ENCODE data around the gene CWF19L1.
"Not testable (repeated sequence)": the region's sequence is repeated elsewhere in the genome, so short reads cannot be mapped to it uniquely, and the experiment has no call there.

CWF19L1 gene

DNA sequence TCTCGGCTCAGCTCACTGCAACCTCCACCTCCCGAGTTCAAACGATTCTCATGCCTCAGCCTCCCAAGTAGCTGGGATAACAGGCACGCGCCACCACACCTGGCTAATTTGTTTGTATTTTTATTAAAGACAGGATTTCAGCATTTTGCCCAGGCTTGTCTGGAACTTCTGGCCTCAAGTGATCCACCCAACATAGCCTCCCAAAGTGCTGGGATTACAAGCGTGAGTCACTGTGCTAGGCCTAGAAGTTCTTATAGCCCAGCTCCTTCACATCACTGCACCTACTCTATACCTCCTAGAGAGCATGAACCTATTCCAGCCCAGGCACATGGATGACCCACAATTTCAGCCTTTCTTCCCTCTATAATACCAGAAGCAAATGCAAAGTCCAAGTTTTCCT lies 20.3 kb upstream of the CWF19L1 start:
- TF ChIP-seq, protein P1, sequence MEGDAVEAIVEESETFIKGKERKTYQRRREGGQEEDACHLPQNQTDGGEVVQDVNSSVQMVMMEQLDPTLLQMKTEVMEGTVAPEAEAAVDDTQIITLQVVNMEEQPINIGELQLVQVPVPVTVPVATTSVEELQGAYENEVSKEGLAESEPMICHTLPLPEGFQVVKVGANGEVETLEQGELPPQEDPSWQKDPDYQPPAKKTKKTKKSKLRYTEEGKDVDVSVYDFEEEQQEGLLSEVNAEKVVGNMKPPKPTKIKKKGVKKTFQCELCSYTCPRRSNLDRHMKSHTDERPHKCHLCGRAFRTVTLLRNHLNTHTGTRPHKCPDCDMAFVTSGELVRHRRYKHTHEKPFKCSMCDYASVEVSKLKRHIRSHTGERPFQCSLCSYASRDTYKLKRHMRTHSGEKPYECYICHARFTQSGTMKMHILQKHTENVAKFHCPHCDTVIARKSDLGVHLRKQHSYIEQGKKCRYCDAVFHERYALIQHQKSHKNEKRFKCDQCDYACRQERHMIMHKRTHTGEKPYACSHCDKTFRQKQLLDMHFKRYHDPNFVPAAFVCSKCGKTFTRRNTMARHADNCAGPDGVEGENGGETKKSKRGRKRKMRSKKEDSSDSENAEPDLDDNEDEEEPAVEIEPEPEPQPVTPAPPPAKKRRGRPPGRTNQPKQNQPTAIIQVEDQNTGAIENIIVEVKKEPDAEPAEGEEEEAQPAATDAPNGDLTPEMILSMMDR (IDR thresholded peaks at IDR 0.05; ENCODE audit: low read depth, low read length, missing control alignments): no peak
- DNase-seq (ENCODE audit: low read depth): no peak
- no peak overlapping the region for H3K4me3 ChIP-seq (ENCODE audit: low read depth, low read length)

DNA sequence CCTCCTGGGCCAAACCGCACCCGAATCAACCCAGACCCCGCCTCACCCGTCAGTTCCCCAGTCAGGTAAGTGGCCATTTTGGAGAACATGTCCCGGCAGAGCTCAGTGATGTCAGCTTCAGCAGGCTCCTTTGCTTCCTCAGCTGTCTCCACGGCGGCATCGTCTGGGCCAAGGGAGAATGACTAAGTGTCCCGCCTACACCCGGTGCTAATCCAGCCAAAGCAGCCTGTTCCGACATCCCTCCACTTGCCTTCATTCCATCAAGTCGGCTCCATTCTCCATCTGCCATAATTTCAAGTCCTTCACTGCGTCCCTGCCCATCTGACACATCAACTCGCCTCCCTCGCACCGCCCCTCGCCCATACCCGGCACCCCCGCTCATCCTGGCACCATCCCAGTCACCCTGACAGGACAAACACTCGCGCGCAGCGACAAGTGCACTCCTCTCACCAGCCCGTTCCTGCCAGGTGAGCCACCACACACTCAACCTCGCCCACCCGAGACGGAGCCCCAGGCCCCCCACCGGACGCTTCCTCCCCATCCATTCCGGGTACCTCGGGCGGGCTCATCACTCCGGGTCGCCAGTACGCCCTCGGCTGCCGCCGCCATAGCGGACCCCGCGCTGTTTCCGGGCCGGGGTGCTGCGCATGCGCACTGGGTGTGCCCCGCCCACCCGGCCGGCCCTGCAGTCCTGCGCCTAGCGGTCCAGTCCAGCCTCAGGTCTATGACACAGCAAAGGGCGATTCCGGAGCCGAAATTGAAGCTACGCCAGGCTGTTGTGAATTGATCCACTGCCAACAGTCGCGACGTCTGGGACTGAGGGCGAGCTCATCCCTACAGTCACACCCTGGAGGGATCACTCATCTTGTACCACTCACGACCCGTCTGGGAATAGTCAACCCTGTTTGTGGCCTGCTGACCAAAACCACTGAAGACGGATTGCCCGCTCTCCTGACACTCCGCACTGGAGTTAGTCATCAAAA lies 18.9 kb upstream of the CWF19L1 start, which contains the start of gene BLOC1S2:
BLOC1S2 (minus strand) TSS at position 630 of the 983 bp plus-strand sequence; CDS start at position 609, 21 bp downstream.
- DNase-seq (ENCODE audit: low read depth): peak; percentile 44
- peak within 1 kb of the TSS; percentile 93 for H3K4me3 ChIP-seq (ENCODE audit: low read depth, low read length)

DNA sequence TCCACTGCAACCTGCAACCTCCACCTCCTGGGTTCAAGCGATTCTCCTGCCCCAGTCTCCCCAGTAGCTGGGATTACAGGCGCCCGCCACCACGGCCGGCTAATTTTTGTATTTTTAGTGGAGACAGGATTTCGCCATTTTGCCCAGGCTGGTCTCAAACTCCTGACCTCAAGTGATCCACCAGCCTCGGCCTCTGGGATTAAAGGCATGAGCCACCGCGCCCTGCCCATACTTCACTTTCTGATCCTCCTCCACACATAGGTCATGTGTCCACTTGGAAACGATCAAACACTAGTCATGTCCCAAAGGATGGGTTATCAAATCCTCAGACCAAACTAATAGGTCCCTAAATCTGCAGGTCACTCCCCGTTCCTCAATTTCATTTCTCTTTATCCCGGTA lies 17.9 kb upstream of the CWF19L1 start:
- H3K4me3 ChIP-seq (ENCODE audit: low read depth, low read length): peak overlapping the region; percentile 93
- not testable (repeated sequence) for DNase-seq (ENCODE audit: low read depth)

More for the DNA sequence above, 18.9 kb upstream of the CWF19L1 start, which contains the start of gene BLOC1S2:
- TF ChIP-seq, protein P1 (IDR thresholded peaks at IDR 0.05; ENCODE audit: low read depth, low read length, missing control alignments): no peak

DNA sequence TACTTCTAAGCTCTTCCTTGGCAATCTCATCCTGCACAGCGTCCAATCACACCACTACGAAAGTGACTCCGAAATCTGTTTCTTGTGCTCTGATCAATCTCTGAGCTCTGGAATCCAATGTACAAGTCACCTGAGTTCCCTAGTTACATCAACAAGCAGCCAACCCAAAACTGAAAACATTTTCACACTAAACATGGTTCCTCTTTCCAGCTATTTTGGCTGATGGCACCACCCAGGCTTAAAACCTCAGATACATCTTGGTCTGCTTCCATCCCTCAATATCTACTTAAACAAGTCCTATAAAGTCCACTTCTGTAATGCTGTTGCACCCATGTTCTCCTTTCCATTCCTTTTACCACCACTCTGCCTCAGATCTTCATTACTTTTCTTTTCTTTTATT lies 15.5 kb upstream of the CWF19L1 start:
- no peak for DNase-seq (ENCODE audit: low read depth)
- TF ChIP-seq, protein P1 (IDR thresholded peaks at IDR 0.05; ENCODE audit: low read depth, low read length, missing control alignments): no peak
- no peak overlapping the region for H3K4me3 ChIP-seq (ENCODE audit: low read depth, low read length)

DNA sequence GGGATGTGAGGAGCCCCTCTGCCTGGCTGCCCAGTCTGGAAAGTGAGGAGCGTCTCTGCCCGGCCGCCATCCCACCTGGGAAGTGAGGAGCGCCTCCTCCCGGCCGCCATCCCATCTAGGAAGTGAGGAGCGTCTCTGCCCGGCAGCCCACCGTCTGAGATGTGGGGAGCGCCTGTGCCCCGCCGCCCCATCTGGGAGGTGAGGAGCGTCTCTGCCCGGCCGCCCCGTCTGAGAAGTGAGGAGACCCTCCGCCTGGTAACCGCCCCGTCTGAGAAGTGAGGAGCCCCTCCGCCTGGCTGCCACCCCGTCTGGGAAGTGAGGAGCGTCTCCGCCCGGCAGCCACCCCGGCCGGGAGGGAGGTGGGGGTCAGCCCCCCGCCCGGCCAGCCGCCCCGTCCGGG lies 9.5 kb upstream of the CWF19L1 start:
- DNase-seq (ENCODE audit: low read depth); H3K4me3 ChIP-seq (ENCODE audit: low read depth, low read length): not testable (repeated sequence)

DNA sequence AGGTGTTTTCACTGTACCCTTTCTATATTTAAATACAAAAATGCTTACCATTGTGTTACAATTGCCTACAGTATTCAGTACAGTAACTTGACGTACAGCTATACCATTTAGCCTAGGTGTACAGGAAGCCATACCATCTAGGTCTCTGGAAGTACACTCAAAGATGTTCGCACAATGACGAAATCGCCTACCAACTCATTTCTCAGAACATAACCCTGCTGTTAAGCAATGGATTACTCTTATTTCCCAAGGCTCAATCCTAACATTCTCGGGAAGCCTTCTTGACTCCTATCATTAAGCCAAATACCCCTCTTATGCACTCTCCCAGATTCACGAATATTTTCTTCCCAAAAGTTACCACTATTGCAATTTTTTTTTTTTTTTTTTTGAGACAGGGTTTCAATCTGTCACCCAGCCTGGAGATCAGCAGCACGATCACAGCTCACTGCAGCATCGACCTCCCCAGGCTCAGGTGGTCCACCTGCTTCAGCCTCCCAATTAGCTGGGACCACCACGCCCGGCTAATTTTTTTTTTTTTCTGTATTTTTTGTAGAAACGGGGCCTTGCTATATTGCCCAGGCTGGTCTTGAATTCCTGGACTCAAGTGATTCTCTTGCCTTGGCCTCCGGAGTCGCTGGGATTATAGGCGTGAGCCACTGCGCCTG lies 1.5 kb downstream of the CWF19L1 start:
- TF ChIP-seq, protein P1 (IDR thresholded peaks at IDR 0.05; ENCODE audit: low read depth, low read length, missing control alignments): no peak
- H3K4me3 ChIP-seq (ENCODE audit: low read depth, low read length): peak overlapping the region; percentile 88; the same call in 1 of the 2 replicates
- DNase-seq (ENCODE audit: low read depth): no peak

DNA sequence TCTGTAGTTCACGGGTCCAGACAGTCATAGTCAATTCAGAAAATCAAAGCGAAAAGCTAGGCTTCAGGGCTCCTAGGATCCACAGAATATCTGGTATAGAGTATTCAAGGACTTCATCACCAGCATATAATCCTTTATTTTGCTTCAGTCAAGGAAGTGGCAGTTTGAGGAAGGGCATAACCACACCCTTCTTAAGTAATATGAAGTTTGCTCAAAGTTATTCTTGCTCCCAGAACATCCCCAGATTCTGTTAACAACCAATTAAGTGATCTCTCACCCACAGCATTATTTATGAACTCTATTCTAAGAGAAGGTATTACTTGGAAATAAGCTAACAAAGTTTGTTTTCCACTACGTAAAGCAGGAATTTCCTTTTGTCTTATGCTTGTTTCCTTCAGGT lies 13.2 kb downstream of the CWF19L1 start:
- TF ChIP-seq, protein P1 (IDR thresholded peaks at IDR 0.05; ENCODE audit: low read depth, low read length, missing control alignments): no peak
- H3K4me3 ChIP-seq (ENCODE audit: low read depth, low read length): no peak overlapping the region
- DNase-seq (ENCODE audit: low read depth): no peak
